ENCODE measurements around the gene CUL3. TPM values are rescaled to one million over a fixed set of nuclear protein-coding genes. Genes with fewer than 3 reads are reported as not detected.

CUL3 gene
- polyA plus RNA-seq, 3 donors from 2014 or later: 13.6 to 36.3 (median 18.5) TPM

GRCh38 chr2:224469374-224469964 lies 115.7 kb downstream of the CUL3 start:
- Mint-ChIP-seq H3K4me1 (peaks cover under 1 to 6% of the 10 kb centered on the region in 2 donors), H3K9me3 (no peaks in the 10 kb centered on the region), H3K36me3 (peaks cover 0 to 7% (median 3%) of the 10 kb centered on the region in 3 donors), H3K4me3 (no peak overlapping the region), H3K27me3 (ENCODE audit: low read depth in 3 of 3) (peaks cover 0 to 7% (median 0%) of the 10 kb centered on the region in 3 donors), H3K27ac (no peak overlapping the region)
- DNase-seq: no peak

DNA sequence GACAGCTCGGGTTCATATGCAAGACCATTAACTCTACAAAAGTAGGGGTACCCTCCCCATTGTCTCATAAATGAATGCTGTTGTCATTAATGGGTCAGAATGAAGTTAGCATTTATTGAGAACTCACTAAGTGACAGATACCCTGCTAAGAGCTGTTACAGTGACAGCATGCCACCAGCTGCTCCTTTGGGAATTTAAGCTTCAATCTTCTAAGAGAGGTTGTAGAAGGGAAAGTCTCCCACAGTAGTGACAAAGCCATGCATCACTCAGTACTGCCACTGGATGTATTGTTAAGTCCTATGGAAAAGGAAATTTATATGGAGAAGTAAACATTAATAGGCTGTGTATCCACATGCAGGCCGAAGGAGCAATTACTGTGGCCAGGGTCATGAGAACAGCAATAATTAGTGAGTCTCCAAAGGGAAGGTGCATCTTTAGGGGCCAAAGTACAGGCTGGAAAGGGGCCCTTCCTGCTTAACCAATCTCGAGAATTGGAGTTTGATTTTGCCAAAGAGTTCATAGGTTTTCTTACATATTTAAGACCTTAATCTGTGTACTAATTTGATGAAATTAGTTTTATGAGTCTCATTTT lies 118.8 kb downstream of the CUL3 start:
- Mint-ChIP-seq H3K27me3 (ENCODE audit: low read depth in 3 of 3) (peaks cover 0 to 7% (median 2%) of the 10 kb centered on the region in 3 donors), H3K4me3 (no peak overlapping the region), H3K9me3 (peaks cover 0 to 6% (median 0%) of the 10 kb centered on the region in 6 donors), H3K4me1 (peaks cover 4 to 12% of the 10 kb centered on the region in 2 donors), H3K27ac (peak overlapping the region in 1 of 6 donors; percentile 20), H3K36me3 (peaks cover 0 to 3% (median 0%) of the 10 kb centered on the region in 3 donors)
- DNase-seq: no peak

GRCh38 chr2:224461391-224461790 lies 123.8 kb downstream of the CUL3 start:
- H3K4me1 Mint-ChIP-seq: peaks cover 4 to 12% of the 10 kb centered on the region in 2 donors
- no peak for DNase-seq
- peaks cover 0 to 6% (median 0%) of the 10 kb centered on the region in 6 donors for H3K9me3 Mint-ChIP-seq
- no peak overlapping the region for H3K27ac Mint-ChIP-seq
- H3K27me3 Mint-ChIP-seq (ENCODE audit: low read depth in 3 of 3): peaks cover 0 to 13% (median 7%) of the 10 kb centered on the region in 3 donors
- H3K36me3 Mint-ChIP-seq: peaks cover 0 to 3% (median 0%) of the 10 kb centered on the region in 3 donors
- H3K4me3 Mint-ChIP-seq: no peak overlapping the region

DNA sequence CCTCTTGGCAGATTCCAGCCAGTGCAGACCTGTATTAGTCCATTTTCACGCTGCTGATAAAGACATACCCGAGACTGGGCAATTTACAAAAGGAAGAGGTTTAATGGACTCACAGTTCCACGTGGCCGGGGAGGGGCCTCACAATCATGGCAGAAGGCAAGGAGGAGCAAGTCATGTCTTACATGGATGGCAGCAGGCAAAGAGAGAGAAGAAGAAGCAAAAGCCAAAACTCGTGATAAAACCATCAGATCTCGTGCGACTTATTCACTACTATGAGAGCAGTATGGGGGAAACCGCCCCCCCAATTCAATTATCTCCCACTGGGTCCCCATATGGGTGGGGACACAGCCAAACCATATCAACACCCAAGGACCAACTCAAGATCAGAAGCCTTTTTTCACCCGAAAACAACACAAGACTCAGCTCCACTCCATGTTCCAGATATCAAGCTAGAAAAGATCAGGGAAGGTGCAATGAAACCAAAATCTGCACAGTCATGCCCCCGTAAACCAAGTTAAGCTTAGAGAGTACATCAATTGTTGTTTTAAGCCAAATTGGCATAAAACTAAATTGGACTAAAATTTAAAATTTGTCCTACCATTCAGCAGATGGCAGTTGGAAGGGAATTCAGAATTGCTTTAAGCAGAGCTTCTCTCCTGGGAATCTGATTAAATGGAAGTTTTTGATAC lies 127.6 kb downstream of the CUL3 start:
- Mint-ChIP-seq H3K36me3 (no peaks in the 10 kb centered on the region), H3K9me3 (peaks cover 0 to 6% (median 0%) of the 10 kb centered on the region in 6 donors), H3K4me3 (no peak overlapping the region), H3K27ac (no peak overlapping the region), H3K27me3 (ENCODE audit: low read depth in 3 of 3) (peaks cover 5 to 9% (median 5%) of the 10 kb centered on the region in 3 donors), H3K4me1 (no peaks in the 10 kb centered on the region)
- no peak for DNase-seq

DNA sequence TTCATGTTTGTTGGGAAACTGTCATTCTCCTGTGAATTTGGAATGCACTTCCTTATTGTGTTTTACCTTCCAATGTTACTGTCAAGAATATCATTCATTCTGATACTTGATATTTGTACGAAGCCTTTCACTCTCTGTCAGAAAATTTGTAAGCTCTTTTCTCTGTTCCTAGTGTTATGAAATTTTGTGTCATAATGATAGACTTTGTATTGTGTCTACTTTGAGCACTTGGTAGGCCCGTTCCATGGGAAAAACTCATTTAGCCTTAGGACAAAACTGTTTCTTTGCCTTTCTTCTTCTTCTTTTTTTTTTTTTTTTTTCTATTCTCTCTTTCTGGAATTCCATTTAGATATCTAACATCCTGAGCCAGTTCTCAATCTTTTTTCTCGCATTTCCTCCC lies 131.3 kb downstream of the CUL3 start:
- Mint-ChIP-seq H3K4me3 (no peak overlapping the region), H3K4me1 (no peaks in the 10 kb centered on the region), H3K27ac (no peak overlapping the region), H3K36me3 (no peaks in the 10 kb centered on the region), H3K9me3 (no peaks in the 10 kb centered on the region), H3K27me3 (ENCODE audit: low read depth in 3 of 3) (peaks cover 2 to 7% (median 5%) of the 10 kb centered on the region in 3 donors)
- no peak for DNase-seq

- no peak overlapping the region for H3K4me3 Mint-ChIP-seq
- DNase-seq: peak in 1 of 3 donors; percentile 12
- H3K4me1 Mint-ChIP-seq: no peaks in the 10 kb centered on the region
- peaks cover under 1 to 4% (median 1%) of the 10 kb centered on the region in 3 donors for H3K27me3 Mint-ChIP-seq (ENCODE audit: low read depth in 3 of 3)
- no peaks in the 10 kb centered on the region for H3K9me3 Mint-ChIP-seq
- H3K36me3 Mint-ChIP-seq: no peaks in the 10 kb centered on the region
- no peak overlapping the region for H3K27ac Mint-ChIP-seq
Observed at GRCh38 chr2:224449212-224450147, 135.7 kb downstream of the CUL3 start.

DNA sequence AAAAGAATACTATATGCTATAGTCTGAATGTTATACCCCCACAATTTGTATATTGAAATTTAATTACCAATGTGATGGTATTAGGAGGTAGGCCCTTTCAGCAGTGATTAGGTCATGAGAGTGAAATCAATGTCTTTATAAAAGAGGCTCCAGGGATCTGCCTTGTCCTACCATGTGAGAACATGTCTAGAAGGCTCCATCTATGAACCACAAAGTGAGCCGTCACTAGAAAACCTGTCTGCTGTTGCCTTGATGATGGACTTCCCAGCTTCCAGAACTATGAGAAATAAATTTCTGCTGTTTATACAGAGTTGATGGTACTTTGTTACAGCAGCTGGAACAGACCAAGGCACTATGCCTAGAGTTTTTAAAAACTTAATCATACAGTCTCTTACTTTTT lies 136.9 kb downstream of the CUL3 start:
- H3K36me3 Mint-ChIP-seq: no peaks in the 10 kb centered on the region
- H3K4me1 Mint-ChIP-seq: peaks cover 4 to 8% of the 10 kb centered on the region in 2 donors
- DNase-seq: no peak
- H3K9me3 Mint-ChIP-seq: no peaks in the 10 kb centered on the region
- H3K4me3 Mint-ChIP-seq: no peak overlapping the region
- no peak overlapping the region for H3K27ac Mint-ChIP-seq
- peaks cover 4 to 9% (median 8%) of the 10 kb centered on the region in 3 donors for H3K27me3 Mint-ChIP-seq (ENCODE audit: low read depth in 3 of 3)

- H3K27ac Mint-ChIP-seq: no peak overlapping the region
- peaks cover 15 to 18% (median 18%) of the 10 kb centered on the region in 3 donors for H3K27me3 Mint-ChIP-seq (ENCODE audit: low read depth in 3 of 3)
Observed at GRCh38 chr2:224444783-224445182, 140.4 kb downstream of the CUL3 start.

DNA sequence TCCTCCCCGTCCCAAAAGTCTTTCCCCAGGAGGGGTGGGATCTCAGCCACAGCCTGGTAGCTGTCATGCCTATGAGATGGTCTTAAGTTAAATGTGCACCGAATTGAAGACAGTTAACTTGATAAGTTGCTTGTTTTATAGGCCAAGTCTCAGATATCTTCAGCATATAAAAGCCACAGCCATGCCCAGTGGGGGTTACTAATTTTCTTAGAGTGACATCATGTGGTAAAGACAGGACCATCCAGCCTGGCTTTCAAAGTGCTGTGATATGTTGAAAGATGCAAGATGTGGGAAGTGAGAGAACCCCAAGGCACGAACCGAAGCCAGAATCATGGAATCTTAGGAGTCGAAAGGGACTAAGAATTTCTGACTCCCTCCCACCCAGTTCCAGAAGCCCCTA lies 141.1 kb downstream of the CUL3 start:
- peak overlapping the region in 4 of 5 donors; percentile 27 to 79 (median 52) for H3K4me3 Mint-ChIP-seq
- H3K36me3 Mint-ChIP-seq: no peaks in the 10 kb centered on the region
- H3K27ac Mint-ChIP-seq: peak overlapping the region in 1 of 6 donors; percentile 34
- peaks cover 0 to 2% (median 0%) of the 10 kb centered on the region in 6 donors for H3K9me3 Mint-ChIP-seq
- H3K4me1 Mint-ChIP-seq: peaks cover 12 to 25% of the 10 kb centered on the region in 2 donors
- peaks cover 15 to 19% (median 18%) of the 10 kb centered on the region in 3 donors for H3K27me3 Mint-ChIP-seq (ENCODE audit: low read depth in 3 of 3)
- DNase-seq: no peak

More at GRCh38 chr2:224444783-224445182, 140.4 kb downstream of the CUL3 start:
- H3K36me3 Mint-ChIP-seq: no peaks in the 10 kb centered on the region
- H3K4me1 Mint-ChIP-seq: peaks cover 12 to 25% of the 10 kb centered on the region in 2 donors
- peaks cover 0 to 2% (median 0%) of the 10 kb centered on the region in 6 donors for H3K9me3 Mint-ChIP-seq
- DNase-seq: no peak
- H3K4me3 Mint-ChIP-seq: no peak overlapping the region

DNA sequence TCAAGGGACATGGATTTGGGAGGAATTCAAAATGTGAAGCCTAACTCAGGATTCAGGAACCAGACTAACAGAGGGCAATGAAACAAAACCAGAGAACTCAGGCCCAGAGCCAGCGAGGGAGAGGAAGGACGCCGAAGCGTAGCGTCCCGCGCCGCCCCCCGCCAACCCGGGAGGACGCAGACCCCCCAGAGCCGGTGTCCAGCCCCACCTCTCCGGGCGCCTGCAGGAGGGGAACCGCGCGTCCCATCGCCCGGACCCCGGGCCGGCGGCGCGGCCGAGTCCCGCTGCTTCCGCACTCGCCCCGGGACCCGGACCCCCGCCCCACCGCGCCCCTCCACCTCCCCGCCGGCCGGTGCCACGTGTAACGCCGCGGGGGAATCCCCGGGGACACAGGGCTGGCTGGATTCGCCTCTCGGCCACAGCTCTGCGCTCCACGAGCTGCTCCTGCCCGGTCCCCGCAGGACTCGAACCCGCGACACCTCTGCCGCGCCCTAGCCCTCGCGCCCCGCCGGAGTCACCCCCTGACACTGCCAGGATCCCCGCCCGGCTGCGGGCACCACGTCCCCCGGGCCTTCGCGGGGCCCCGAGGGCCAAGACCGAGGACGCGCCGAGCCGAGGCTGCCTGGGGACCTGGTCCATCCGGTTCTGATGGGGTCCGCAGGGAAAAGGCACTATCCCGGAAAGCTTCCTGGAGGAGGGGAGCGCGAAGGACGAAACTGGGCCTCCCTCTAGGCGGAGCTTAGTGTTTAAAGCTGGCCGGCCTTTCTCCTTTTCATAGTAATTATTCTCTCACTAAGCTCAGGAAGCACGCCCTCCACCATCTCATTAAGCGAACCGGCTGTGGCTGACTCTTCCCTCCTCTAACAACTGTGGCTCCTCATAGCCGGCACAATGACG lies 142.8 kb downstream of the CUL3 start:
- DNase-seq: peak; percentile 1 to 8 (median 3)
- H3K4me3 Mint-ChIP-seq: peak overlapping the region; percentile 74 to 80 (median 78)
- H3K27me3 Mint-ChIP-seq (ENCODE audit: low read depth in 3 of 3): peaks cover 17 to 22% (median 19%) of the 10 kb centered on the region in 3 donors
- H3K27ac Mint-ChIP-seq: peak overlapping the region in 1 of 6 donors; percentile 60
- no peaks in the 10 kb centered on the region for H3K36me3 Mint-ChIP-seq
- H3K9me3 Mint-ChIP-seq: peaks cover 0 to 2% (median 0%) of the 10 kb centered on the region in 6 donors
- H3K4me1 Mint-ChIP-seq: peaks cover 12 to 25% of the 10 kb centered on the region in 2 donors

- Mint-ChIP-seq H3K4me3 (peak overlapping the region in 3 of 5 donors; percentile 63 to 75 (median 74)), H3K27ac (no peak overlapping the region)
Observed at GRCh38 chr2:224440988-224441387, 144.2 kb downstream of the CUL3 start.

GRCh38 chr2:224438726-224439125 lies 146.4 kb downstream of the CUL3 start:
- Mint-ChIP-seq H3K9me3 (peaks cover 0 to 2% (median 0%) of the 10 kb centered on the region in 6 donors), H3K4me1 (peaks cover 11 to 22% of the 10 kb centered on the region in 2 donors), H3K4me3 (no peak overlapping the region), H3K27me3 (ENCODE audit: low read depth in 3 of 3) (peaks cover 11 to 18% (median 17%) of the 10 kb centered on the region in 3 donors), H3K36me3 (no peaks in the 10 kb centered on the region), H3K27ac (no peak overlapping the region)
- no peak for DNase-seq

More at GRCh38 chr2:224440988-224441387, 144.2 kb downstream of the CUL3 start:
- Mint-ChIP-seq H3K36me3 (no peaks in the 10 kb centered on the region), H3K27me3 (ENCODE audit: low read depth in 3 of 3) (peaks cover 17 to 22% (median 19%) of the 10 kb centered on the region in 3 donors), H3K4me1 (peaks cover 12 to 25% of the 10 kb centered on the region in 2 donors), H3K9me3 (peaks cover 0 to 2% (median 0%) of the 10 kb centered on the region in 6 donors)
- DNase-seq: no peak

All from immature natural killer cell (primary cell).